HL-60/S4 treated with phorbol 12-myristate 13-acetate at 8.2 ng/mL for 4 days and 3 days (cell line): ENCODE data around the gene SAP30BP.

Experiments used
- in situ Hi-C: fragments of 300-500 bp; cut with MboI; formaldehyde crosslinking; loops from 2 replicates; pipeline ENCODE4 v1.15.0; 2022; ENCODE audit warnings: low sequenced_read_pairs

Gene SAP30BP

DNA sequence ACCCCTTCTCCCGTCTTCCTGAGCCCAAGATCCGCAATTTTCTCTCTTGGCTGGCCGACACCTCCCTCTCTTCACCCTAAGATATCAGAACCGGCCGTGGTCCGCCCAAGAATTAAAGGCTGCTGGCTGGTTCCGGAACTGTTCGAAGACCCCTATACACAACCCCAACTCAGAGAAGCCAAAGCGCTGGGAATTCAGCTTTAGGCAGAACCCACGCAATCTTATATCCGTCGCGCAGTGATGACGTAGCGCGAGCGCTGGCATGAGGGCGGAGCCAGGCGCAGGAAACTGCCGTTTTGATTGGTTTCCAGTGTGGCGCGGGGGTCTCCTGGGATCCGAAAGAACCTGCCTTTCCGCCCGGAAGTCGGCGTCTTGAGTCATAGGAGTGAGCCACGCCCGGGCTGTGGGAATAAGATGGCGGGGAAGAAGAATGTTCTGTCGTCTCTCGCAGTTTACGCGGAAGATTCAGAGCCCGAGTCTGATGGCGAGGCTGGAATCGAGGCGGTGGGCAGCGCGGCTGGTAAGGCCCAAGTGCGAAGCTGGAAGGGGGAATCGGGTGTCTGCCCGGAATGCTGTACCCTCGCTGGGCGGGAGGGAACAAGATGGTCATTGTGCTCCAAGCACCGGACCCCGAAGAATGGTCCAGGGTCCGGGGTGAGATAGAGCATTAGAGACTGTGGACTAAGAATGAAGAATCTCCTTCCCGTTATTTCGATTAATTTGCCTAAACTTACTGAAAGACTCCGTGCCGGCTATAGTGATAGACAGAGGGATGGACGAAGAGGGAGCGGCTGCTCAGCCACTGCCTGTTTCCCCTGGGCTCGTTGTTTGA lies at the start of gene SAP30BP, which contains the start of gene RECQL5:
TSS of gene SAP30BP (plus strand) at position 380 of the 832 bp plus-strand sequence. CDS start at position 415, 35 bp downstream.
TSS of gene RECQL5 (minus strand) at position 196 of the 832 bp plus-strand sequence. CDS start 597 bp downstream, outside the sequence.
- in situ Hi-C loops, result no loop called here

- in situ Hi-C loops, result no loop called here
These were observed 49.5 kb upstream of the SAP30BP start for GRCh38 chr17:75617675-75618074.

- in situ Hi-C loops, result no loop called here
These were observed 47.4 kb upstream of the SAP30BP start for GRCh38 chr17:75619506-75620431.

DNA sequence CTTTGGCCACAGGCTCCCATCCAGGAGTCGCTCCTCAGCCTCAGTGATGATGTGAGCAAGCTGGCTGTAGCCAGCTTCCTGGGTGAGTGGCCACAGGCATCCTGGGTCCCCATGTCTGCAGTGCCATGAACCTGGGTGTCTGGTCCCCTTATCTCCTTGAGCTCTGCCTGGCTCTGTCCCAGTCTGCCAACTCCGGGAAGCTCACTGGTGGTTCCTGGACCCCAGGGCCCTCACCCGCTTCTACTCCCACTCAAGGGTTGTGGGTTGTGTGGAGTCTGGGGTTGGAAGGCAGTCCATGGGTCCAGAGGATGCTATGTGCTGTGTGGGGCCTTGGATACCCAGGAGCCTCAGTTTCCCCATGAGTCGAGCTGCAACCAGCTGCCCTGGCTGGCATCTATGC lies 45.6 kb upstream of the SAP30BP start:
- in situ Hi-C loops, result no loop called here

- in situ Hi-C loops, result no loop called here
These were observed 45.1 kb upstream of the SAP30BP start for GRCh38 chr17:75622076-75622475.

- in situ Hi-C loops, result no loop called here
These were observed 44.3 kb upstream of the SAP30BP start for GRCh38 chr17:75622771-75623273.

GRCh38 chr17:75623386-75623785 lies 43.8 kb upstream of the SAP30BP start:
- in situ Hi-C loops, result no loop called here

GRCh38 chr17:75624021-75624420 lies 43.1 kb upstream of the SAP30BP start:
- in situ Hi-C loops, result no loop called here

DNA sequence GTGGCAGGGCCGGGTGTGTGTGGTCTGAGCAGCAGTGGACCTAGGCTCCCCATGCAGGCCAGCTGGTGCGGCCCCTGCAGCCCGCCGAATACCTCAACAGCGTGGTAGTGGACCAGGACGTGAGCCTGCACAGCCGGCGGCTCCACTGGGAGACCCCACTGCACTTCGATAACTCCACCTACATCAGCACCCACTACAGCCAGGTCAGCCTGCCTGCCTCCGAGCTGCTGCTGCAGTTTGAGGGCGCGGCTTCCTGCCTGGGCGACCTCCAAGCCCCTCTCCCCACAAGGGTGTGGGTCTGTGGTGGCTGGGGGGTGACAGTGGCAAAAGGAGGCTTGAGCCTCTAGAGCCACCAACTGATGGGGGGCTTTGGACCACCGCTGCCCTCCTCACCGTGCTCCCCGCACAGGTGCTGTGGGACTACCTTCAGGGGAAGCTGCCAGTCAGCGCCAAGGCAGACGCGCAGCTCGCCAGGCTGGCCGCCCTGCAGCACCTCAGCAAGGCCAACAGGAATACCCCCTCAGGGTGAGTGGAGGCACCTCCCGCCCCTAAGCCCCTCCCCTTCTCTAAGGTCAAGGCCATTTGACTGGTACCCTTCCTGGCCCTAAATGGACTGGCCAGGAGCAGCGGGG lies 42.3 kb upstream of the SAP30BP start:
- in situ Hi-C loops, result no loop called here

DNA sequence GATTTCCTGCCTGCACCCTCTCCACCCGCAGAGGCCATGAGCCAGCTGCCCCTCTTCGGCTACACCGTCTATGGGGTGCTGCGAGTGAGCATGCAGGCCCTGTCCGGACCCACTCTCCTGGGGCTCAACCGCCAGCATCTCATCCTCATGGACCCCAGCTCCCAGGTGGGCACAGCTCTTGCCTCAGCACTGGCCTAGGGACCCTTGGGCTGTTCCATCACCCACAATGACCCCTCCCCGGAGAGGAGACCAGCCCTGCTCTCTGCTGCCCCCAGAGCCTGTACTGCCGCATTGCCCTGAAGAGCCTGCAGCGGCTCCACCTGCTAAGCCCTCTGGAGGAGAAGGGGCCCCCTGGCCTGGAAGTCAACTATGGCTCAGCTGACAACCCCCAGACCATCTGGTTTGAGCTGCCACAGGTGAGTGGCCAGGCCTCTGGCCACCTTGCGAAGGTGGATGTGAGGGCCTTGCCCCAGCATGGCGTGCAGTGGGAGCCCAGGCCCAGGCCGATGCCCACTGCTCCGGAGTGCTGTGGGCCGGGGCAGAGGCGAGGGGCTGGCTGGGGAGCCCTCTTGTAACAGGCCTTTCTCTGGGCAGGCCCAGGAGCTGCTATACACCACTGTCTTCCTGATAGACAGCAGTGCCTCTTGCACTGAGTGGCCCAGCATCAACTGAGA lies 41.2 kb upstream of the SAP30BP start:
- in situ Hi-C loops, result no loop called here

GRCh38 chr17:75626496-75627038 lies 40.6 kb upstream of the SAP30BP start:
- in situ Hi-C loops, result no loop called here

- in situ Hi-C loops, result no loop called here
These were observed 40.0 kb upstream of the SAP30BP start for GRCh38 chr17:75627094-75627493.

DNA sequence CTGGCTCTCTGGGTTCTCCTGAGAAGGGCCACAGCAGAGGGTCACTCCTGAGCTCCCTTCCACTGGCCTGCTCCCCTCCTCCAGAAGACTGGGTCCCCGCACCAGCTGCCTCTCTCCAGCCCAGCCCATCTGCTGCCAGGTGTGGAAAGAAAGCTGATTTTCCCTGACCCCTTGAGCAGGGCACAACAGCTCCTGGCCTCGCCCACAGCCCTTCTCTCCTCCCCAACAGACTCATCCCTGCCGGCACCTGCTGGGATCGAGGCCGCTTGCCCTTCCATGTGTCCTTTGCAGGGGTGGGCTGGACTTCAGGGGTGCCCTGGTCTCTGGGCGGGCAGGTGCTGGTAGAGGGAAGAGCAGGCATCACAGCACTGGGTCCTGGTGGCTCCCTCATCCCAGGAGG lies 38.7 kb upstream of the SAP30BP start:
- in situ Hi-C loops, result no loop called here

DNA sequence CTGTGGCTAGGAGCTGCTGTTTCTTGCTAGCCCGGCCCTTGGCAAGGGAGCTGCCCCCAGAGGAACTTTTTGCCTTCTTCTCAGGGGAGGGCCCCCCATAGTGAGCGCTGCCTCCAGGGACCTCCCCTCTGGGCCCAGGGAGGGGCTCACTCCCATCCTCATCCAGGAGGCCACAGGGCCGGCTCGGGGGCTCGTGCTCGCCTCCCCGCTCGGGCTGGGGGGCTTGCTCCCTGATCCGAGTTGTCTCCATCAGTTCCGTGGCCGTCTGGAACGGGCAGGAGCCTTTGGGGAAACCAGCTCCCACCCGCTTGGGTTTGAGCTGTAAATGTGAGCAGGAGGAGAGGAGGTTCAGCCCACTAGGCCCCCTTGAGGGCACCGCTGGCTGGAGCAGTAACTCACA lies 38.0 kb upstream of the SAP30BP start:
- in situ Hi-C loops, result no loop called here

DNA sequence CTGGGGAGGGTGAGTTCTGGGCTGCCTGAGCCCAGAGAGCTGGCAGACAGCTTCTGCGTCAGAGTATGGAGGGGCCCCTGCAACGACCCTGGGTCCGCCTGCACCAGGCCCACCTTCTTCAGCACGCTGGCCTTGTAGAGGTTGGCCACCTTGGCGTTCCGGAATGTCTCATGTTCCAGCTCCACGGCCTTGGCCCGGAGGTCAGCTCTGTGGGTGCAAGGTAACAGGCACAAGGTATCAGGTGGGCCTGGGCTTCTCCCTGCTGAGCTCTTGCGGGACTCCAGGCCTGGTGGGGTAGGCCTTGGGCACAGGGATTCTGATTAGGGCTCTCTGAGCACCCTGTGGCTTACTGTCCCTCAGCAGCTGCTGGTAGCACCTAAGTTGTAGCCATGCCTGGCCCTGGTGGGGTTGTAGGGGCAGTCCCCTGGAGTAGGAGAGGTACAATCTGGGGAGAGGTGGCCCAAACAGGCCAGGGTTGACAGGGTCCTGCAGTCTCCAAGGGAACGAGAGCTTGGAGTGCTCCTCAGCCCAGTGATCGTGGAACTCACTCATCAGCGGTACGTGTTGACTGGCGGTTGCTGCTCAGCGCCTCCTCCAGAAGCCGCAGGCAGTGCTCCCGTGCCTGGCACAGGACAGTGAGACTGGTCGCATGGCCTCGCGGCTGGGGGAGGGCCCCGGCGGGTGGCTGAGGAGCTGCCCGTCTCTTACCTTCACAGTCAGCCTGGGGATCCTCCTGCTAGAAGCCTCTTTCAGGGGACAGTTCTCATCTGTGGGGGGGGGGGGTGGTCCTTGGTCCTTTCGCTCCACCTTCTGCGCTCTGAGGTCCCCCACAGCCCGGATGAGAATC lies 36.8 kb upstream of the SAP30BP start:
- in situ Hi-C loops, result no loop called here

- in situ Hi-C loops, result no loop called here
These were observed 35.8 kb upstream of the SAP30BP start for GRCh38 chr17:75631353-75631752.

- in situ Hi-C loops, result no loop called here
These were observed 34.7 kb upstream of the SAP30BP start for GRCh38 chr17:75632428-75632827.

DNA sequence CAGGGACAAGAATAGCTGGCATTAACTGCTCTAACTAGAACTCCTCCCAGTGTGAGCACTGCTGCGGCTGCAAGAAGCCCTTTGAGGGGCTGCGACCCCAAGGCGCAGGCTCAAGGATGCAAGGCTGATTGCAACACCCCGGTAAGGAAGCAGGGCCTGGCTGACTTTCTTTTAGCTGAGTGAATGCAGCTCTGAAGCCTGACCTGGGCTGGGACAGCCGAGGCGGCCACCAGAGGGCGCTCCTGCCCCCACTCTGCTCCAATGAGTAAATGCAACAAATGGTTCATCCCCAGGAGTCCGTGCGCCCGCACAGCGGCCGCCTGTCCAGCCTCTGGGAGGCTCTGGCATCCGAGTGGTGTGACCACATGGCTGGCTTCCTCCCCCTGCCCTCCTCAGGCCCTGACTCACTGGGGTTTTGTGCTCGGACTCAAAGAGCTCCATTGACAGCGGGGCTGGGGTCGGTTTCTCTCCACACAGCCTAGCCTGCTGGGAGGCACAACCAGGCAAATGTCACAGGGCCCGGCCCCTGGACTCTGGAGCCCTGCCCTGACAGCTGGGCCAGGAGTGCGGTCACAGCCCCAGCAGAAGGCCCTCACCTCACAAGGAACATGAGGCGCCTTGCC lies 34.2 kb upstream of the SAP30BP start, which contains the start of gene SMIM5:
TSS of gene SMIM5 (plus strand) at position 572 of the 623 bp plus-strand sequence. CDS start 6,768 bp downstream, outside the sequence.
- in situ Hi-C loops, result no loop called here
